Right ventricle myocardium inferior (tissue), 1 donor: ENCODE data around the gene TJP3. TPM values are rescaled to one million over a fixed set of nuclear protein-coding genes. Genes with fewer than 3 reads are reported as not detected.
"Not testable (repeated sequence)": the region's sequence is repeated elsewhere in the genome, so short reads cannot be mapped to it uniquely, and the experiment has no call there.

ENCODE experiments used
- ATAC-seq: fragments of 200-7000 bp; cut with Tn5 transposase; one replicate; pipeline ENCODE4 v1.9.1; 2020; ENCODE audit warnings: mild to moderate bottlenecking, moderate library complexity
- DNase-seq: peaks from one replicate; pipeline ENCODE4 v3.0.0; 2021; ENCODE audit errors: missing footprints
- intact Hi-C: fragments of 100-400 bp; cut with DNase I; formaldehyde crosslinking; loops from one replicate; pipeline ENCODE4 v1.11.0; 2022
- total RNA-seq: library from RNA; stranded (reverse); fragmentation: NEBNext Ultra II Directional; extraction: Animal tissue kit (Norgen Biotek cat#: 25700); gene quantifications from one replicate; pipeline ENCODE4 v1.2.1, GENCODE V29; 2021
- donor health status: DM: no; HTN: yes; CAD: no; lungs with severe emphysema.

TJP3 gene
- total RNA-seq, 1 donor from 2014 or later: 0.62 TPM

GRCh38 chr19:3760871-3761361 is 52.7 kb downstream of the TJP3 start:
- ATAC-seq: no peak
- intact Hi-C loops: loop anchor here (5.0 to 10.0 kb wide), 3 partner anchors 61 to 226 kb away; partner anchors contain the start of gene EEF2
- DNase-seq: no peak

- peak; percentile 58 for ATAC-seq
- intact Hi-C loops: loop anchor here (5.0 to 10.0 kb wide), 3 partner anchors 61 to 226 kb away; partner anchors contain the start of gene EEF2
- peak; percentile 98 for DNase-seq
These were observed 53.4 kb downstream of the TJP3 start, which contains the start of gene APBA3 for GRCh38 chr19:3761382-3762129. APBA3 (minus strand) TSS chr19:3761692; CDS start chr19:3760264, 1,428 bp downstream.

GRCh38 chr19:3762130-3762473 is 53.9 kb downstream of the TJP3 start:
- no peak for ATAC-seq
- DNase-seq: no peak
- intact Hi-C loops: loop anchor here (5.0 to 10.0 kb wide), 3 partner anchors 60 to 225 kb away; partner anchors contain the start of gene EEF2

- peak; percentile 97 for ATAC-seq
- peak; percentile 100 for DNase-seq
- intact Hi-C loops: loop anchor here (5.0 to 10.0 kb wide), 3 partner anchors 60 to 225 kb away; partner anchors contain the start of gene EEF2
These were observed 54.6 kb downstream of the TJP3 start, which contains the start of gene MRPL54 for GRCh38 chr19:3762501-3763459. MRPL54 (plus strand) TSS chr19:3762682; CDS start chr19:3762701, 19 bp downstream.

- ATAC-seq (no peak), DNase-seq (no peak)
- intact Hi-C loops: loop anchor here (10.0 kb wide), 1 partner anchor 200 kb away; no protein-coding TSS in a partner anchor
These were observed 56.9 kb downstream of the TJP3 start for GRCh38 chr19:3765121-3765520.

GRCh38 chr19:3765757-3766156 is 57.6 kb downstream of the TJP3 start:
- ATAC-seq, DNase-seq: not testable (repeated sequence)
- intact Hi-C loops: loop anchor here (10.0 kb wide), 1 partner anchor 199 kb away; no protein-coding TSS in a partner anchor

- no peak for ATAC-seq
- peak; percentile 22 for DNase-seq
- intact Hi-C loops: loop anchor here (10.0 kb wide), 1 partner anchor 198 kb away; no protein-coding TSS in a partner anchor
These were observed 58.3 kb downstream of the TJP3 start for GRCh38 chr19:3766520-3766919.

- no peak for ATAC-seq
- intact Hi-C loops: loop anchor here (10.0 kb wide), 1 partner anchor 198 kb away; no protein-coding TSS in a partner anchor
- DNase-seq: peak; percentile 60
These were observed 58.9 kb downstream of the TJP3 start for GRCh38 chr19:3767050-3767449.

GRCh38 chr19:3768015-3768747 is 60.0 kb downstream of the TJP3 start:
- ATAC-seq: no peak
- intact Hi-C loops: loop anchor here (10.0 kb wide), 1 partner anchor 197 kb away; no protein-coding TSS in a partner anchor
- DNase-seq: peak; percentile 53

GRCh38 chr19:3768748-3769099 is 60.5 kb downstream of the TJP3 start:
- no peak for ATAC-seq
- intact Hi-C loops: loop anchor here (10.0 kb wide), 1 partner anchor 196 kb away; no protein-coding TSS in a partner anchor
- no peak for DNase-seq

- intact Hi-C loops: loop anchor here (10.0 kb wide), 1 partner anchor 195 kb away; no protein-coding TSS in a partner anchor
- DNase-seq (no peak), ATAC-seq (no peak)
These were observed 61.3 kb downstream of the TJP3 start for GRCh38 chr19:3769494-3769893.

GRCh38 chr19:3770136-3770999 is 62.2 kb downstream of the TJP3 start:
- ATAC-seq (no peak), DNase-seq (no peak)
- intact Hi-C loops: no loop called here

- ATAC-seq (no peak), DNase-seq (no peak)
- intact Hi-C loops: no loop called here
These were observed 63.1 kb downstream of the TJP3 start for GRCh38 chr19:3771000-3771905.

- intact Hi-C loops: no loop called here
- DNase-seq (no peak), ATAC-seq (no peak)
These were observed 63.8 kb downstream of the TJP3 start, which contains the start of gene RAX2 for GRCh38 chr19:3771906-3772455. RAX2 (minus strand) TSS chr19:3772228; CDS start chr19:3771742, 486 bp downstream.

- intact Hi-C loops: no loop called here
- no peak for DNase-seq
- ATAC-seq: no peak
These were observed 65.8 kb downstream of the TJP3 start for GRCh38 chr19:3773814-3774515.
